HCT116 (cell line): ENCODE data around the gene PCDHGC5. TPM values are rescaled to one million over a fixed set of nuclear protein-coding genes. Genes with fewer than 3 reads are reported as not detected.

Experiments used
- ATAC-seq: fragments of 200-7000 bp; cut with Tn5 transposase; 2 replicates; pipeline ENCODE4 v1.9.1; 2020; ENCODE audit warnings: mild to moderate bottlenecking, moderate library complexity
- BruUV-seq: library from RNA; stranded (reverse); fragments of 400-500 nt; replicated peaks from 2 replicates; lab custom pipeline; 2021; lab: Mats Ljungman, UMichigan
- CTCF ChIA-PET: fragments of 300-600 bp; sonication (Branson Sonifier 250); formaldehyde crosslinking; loops from one replicate; lab custom pipeline; 2021; ENCODE audit warnings: antibody characterized with exemption; lab: Charles Lee
- POLR2A ChIA-PET: fragments of 300-600, 350-600 bp; sonication (Branson Sonifier 250); formaldehyde crosslinking; loops from one replicate; lab custom pipeline; 2021; ENCODE audit warnings: antibody characterized with exemption; lab: Charles Lee
- RAD21 ChIA-PET, 2 experiments: fragments of 300-600 bp; sonication (Branson Sonifier 250); formaldehyde crosslinking; loops; one replicate each; lab custom pipeline; 2023; ENCODE audit warnings: low total read pairs in 2 of 2; ENCODE audit not compliant: uncharacterized antibody in 2 of 2, unreplicated experiment in 2 of 2, low non-redundant PET in 1 of 2; lab: Charles Lee
- DNase-seq: peaks from one replicate; pipeline ENCODE4 v3.0.0-alpha.2; 2010; ENCODE audit warnings: low read depth, low spot score
- H2AFZ ChIP-seq: fragments of 200-600 bp; shearing (Covaris generic), sonication (generic); 2 replicates; pipeline ENCODE4 v1.6.1; 2017; ENCODE audit warnings: low read depth, mixed run types, mixed read lengths, antibody characterized with exemption, low read length; ENCODE audit not compliant: poor library complexity, severe bottlenecking
- H3K27ac ChIP-seq: 2 replicates; pipeline ENCODE4 v1.5.1; 2012; ENCODE audit warnings: low read depth, low read length
- H3K27me3 ChIP-seq: fragments of 200-600 bp; sonication (generic); 2 replicates; pipeline ENCODE4 v1.6.1; 2016; ENCODE audit warnings: mixed run types, low read length, mixed read lengths; ENCODE audit not compliant: insufficient read depth
- H3K36me3 ChIP-seq, 2 experiments: fragments of 200-500 bp in 1 of 2; fragments of 200-600 bp in 1 of 2; sonication (Bioruptor generic) in 1 of 2; sonication (generic) in 1 of 2; 2 replicates each; pipeline versions ENCODE4 v1.5.1 to v1.6.1; 2014 to 2016; ENCODE audit warnings: low read length in 2 of 2, inconsistent platforms in 1 of 2, mixed read lengths in 1 of 2, mixed run types in 1 of 2; ENCODE audit not compliant: insufficient read depth in 2 of 2, control insufficient read depth in 1 of 2
- H3K4me1 ChIP-seq, 2 experiments: fragments of 200-600 bp in 1 of 2; sonication (generic) in 1 of 2; 2 replicates each; pipeline versions ENCODE4 v1.5.1 to v1.6.1; 2012 to 2017; ENCODE audit warnings: low read length in 2 of 2, inconsistent platforms in 1 of 2, mild to moderate bottlenecking in 1 of 2, mixed read lengths in 1 of 2, mixed run types in 1 of 2, moderate library complexity in 1 of 2; ENCODE audit not compliant: insufficient read depth in 2 of 2, control insufficient read depth in 1 of 2
- H3K4me2 ChIP-seq: fragments of 200-600 bp; sonication (generic); 2 replicates; pipeline ENCODE4 v1.6.1; 2017; ENCODE audit warnings: mixed run types, low read length, mixed read lengths
- H3K4me3 ChIP-seq, 2 experiments: fragments of 200-600 bp in 1 of 2; sonication (generic) in 1 of 2; replicated peaks in 1 of 2; 2 replicates each; pipeline ENCODE4 v1.5.1; 2011 to 2016; ENCODE audit warnings: low read length in 2 of 2, control low read depth in 1 of 2, low read depth in 1 of 2, mild to moderate bottlenecking in 1 of 2, mixed read lengths in 1 of 2, mixed run types in 1 of 2
- H3K79me2 ChIP-seq: fragments of 200-600 bp; sonication (generic); 2 replicates; pipeline ENCODE4 v1.6.1; 2017; ENCODE audit warnings: mild to moderate bottlenecking, mixed run types, low read length, moderate library complexity, mixed read lengths; ENCODE audit not compliant: insufficient read depth
- H3K9ac ChIP-seq: fragments of 200-600 bp; sonication (generic); 2 replicates; pipeline ENCODE4 v1.6.1; 2016; ENCODE audit warnings: low read length, mixed read lengths
- H3K9me2 ChIP-seq: fragments of 200-600 bp; sonication (generic), shearing (Covaris generic); 2 replicates; pipeline ENCODE4 v1.6.1; 2017; ENCODE audit warnings: mixed run types, mild to moderate bottlenecking, moderate library complexity; ENCODE audit not compliant: insufficient read depth
- H3K9me3 ChIP-seq, 2 experiments: fragments of 200-500 bp in 1 of 2; fragments of 200-600 bp in 1 of 2; sonication (Bioruptor generic) in 1 of 2; sonication (generic) in 1 of 2; 2 replicates each; pipeline ENCODE4 v1.6.1; 2014 to 2017; ENCODE audit warnings: low read length in 2 of 2, mixed read lengths in 2 of 2, inconsistent platforms in 1 of 2, low read depth in 1 of 2, mild to moderate bottlenecking in 1 of 2, mixed run types in 1 of 2, moderate library complexity in 1 of 2; ENCODE audit not compliant: control insufficient read depth in 1 of 2, insufficient read depth in 1 of 2
- H4K20me1 ChIP-seq: fragments of 200-600 bp; sonication (generic), shearing (Covaris generic); 2 replicates; pipeline ENCODE4 v1.6.1; 2017; ENCODE audit warnings: mixed run types, mild to moderate bottlenecking, moderate library complexity; ENCODE audit not compliant: insufficient read depth
- ATF3 ChIP-seq: IDR thresholded peaks from 2 replicates; pipeline ENCODE4 v1.6.1; 2012
- CEBPB ChIP-seq: IDR thresholded peaks from 2 replicates; pipeline ENCODE4 v1.6.1; 2012; ENCODE audit warnings: low read depth
- EZH2phosphoT487 ChIP-seq: fragments of 200-600 bp; IDR thresholded peaks from 2 replicates; pipeline ENCODE4 v1.6.1; 2018; ENCODE audit warnings: antibody characterized with exemption, borderline replicate concordance
- JUND ChIP-seq: IDR thresholded peaks from 2 replicates; pipeline ENCODE4 v1.6.1; 2012
- POLR2A ChIP-seq: IDR thresholded peaks from 2 replicates; pipeline ENCODE4 v1.7.0; 2011; ENCODE audit warnings: borderline replicate concordance; ENCODE audit not compliant: insufficient read depth, insufficient read length; ENCODE audit errors: extremely low read depth
- REST ChIP-seq: IDR thresholded peaks from 2 replicates; pipeline ENCODE4 v1.6.1; 2012; ENCODE audit warnings: low read depth
- SIN3A ChIP-seq: IDR thresholded peaks from 2 replicates; pipeline ENCODE4 v1.6.1; 2012; ENCODE audit warnings: low read depth
- TCF7L2 ChIP-seq: IDR thresholded peaks from 2 replicates; pipeline ENCODE4 v1.7.0; 2011; ENCODE audit warnings: borderline replicate concordance, inconsistent platforms; ENCODE audit not compliant: insufficient read depth, insufficient read length; ENCODE audit errors: extremely low read depth
- intact Hi-C: fragments of 100-400 bp; cut with micrococcal nuclease; formaldehyde crosslinking; loops from 2 replicates; pipeline ENCODE4 v1.10.0; 2022
- total RNA-seq: library from RNA; stranded (reverse); gene quantifications from one replicate; pipeline ENCODE4 v1.2.1, GENCODE V29; 2021; ENCODE audit not compliant: unreplicated experiment

PCDHGC5 gene
- total RNA-seq, 1 experiment from 2014 or later: not detected

- Histone ChIP-seq H3K36me3 (no peaks in the 10 kb centered on the region), H3K4me3 (no peak overlapping the region), H3K9me3 (no peaks in the 10 kb centered on the region), H3K4me2 (no peak overlapping the region), H3K79me2 (no peaks in the 10 kb centered on the region), H3K27ac (no peak overlapping the region), H3K9ac (no peak overlapping the region), H2AFZ (no peak overlapping the region), H3K27me3 (no peaks in the 10 kb centered on the region), H3K9me2 (no peaks in the 10 kb centered on the region), H3K4me1 (no peaks in the 10 kb centered on the region), H4K20me1 (no peaks in the 10 kb centered on the region)
- intact Hi-C loops: no loop called here
- ChIA-PET POLR2A (no interaction called here), CTCF (no interaction called here), RAD21 (no interaction called here)
- DNase-seq (no peak), ATAC-seq (no peak)
- TF ChIP-seq REST (no peak), JUND (no peak), SIN3A (no peak), ATF3 (no peak)
- BruUV-seq: no TSS peak
These were observed 6.6 kb downstream of the PCDHGC5 start for GRCh38 chr5:141495453-141495811.

GRCh38 chr5:141496038-141496437 lies 7.2 kb downstream of the PCDHGC5 start:
- H3K9me3 ChIP-seq: no peaks in the 10 kb centered on the region
- no peak overlapping the region for H3K4me3 ChIP-seq
- H3K9me2 ChIP-seq: no peaks in the 10 kb centered on the region
- no peak overlapping the region for H3K27ac ChIP-seq
- H4K20me1 ChIP-seq: no peaks in the 10 kb centered on the region
- H3K9ac ChIP-seq: no peak overlapping the region
- no peak overlapping the region for H2AFZ ChIP-seq
- no peak for ATAC-seq
- H3K4me1 ChIP-seq: no peaks in the 10 kb centered on the region
- TF ChIP-seq TCF7L2 (no peak), POLR2A (no peak), EZH2phosphoT487 (no peak), CEBPB (no peak)
- no peaks in the 10 kb centered on the region for H3K27me3 ChIP-seq
- DNase-seq: no peak
- H3K36me3 ChIP-seq: no peaks in the 10 kb centered on the region
- ChIA-PET CTCF (no interaction called here), RAD21 (no interaction called here), POLR2A (no interaction called here)
- no peaks in the 10 kb centered on the region for H3K79me2 ChIP-seq
- intact Hi-C loops: no loop called here
- BruUV-seq: no TSS peak
- H3K4me2 ChIP-seq: no peak overlapping the region
